Measurements from ENCODE around the gene DGLUCY.
"Not testable (repeated sequence)": the region's sequence is repeated elsewhere in the genome, so short reads cannot be mapped to it uniquely, and the experiment has no call there.

Gene DGLUCY

DNA sequence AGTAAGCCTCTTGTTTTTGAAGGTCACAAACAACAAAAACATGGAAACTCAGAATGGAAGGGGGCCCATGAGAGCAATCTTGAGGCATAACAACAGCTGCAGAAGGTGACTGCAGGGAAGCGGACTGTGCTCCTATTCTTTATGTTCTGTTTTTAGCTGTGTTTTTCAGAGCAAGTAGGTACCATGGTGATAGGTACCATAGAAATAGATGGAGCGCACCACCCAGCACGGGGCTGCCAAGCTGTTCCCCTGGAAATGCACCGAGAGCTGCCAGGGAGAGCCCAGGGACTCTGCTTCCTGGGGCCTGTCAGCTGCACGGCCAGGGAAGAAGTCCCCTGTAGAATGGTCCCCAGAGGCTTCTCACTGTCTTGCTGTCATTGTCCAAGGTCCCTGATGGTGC, 32.8 kb downstream of the DGLUCY start:
- DNase-seq (ENCODE audit: low read depth) = no peak
- TF ChIP-seq CTCF (IDR thresholded peaks at IDR 0.05; ENCODE audit: insufficient read depth, low read depth, low read length, missing control alignments) = no peak
- no peak overlapping the region for H3K4me3 ChIP-seq (ENCODE audit: low read length)

DNA sequence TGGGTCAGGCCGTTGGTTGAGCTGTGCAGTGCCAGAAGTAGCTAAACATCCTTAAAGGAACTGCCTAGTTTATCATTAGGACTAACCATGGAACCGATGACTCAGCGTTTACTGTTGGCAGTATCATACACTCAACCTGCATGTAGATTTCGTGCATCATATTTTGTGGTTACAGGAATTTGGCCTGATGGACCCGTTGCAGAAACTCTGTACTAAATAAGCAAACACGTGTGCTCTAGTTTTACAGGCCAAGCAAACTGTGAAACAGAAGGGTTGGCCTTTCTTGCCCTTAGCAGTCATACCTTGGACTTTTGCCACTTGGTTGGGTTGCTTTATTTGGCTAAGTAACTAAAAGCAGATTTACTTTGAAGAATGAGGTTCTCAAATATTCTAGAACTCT, 35.6 kb downstream of the DGLUCY start:
- TF ChIP-seq CTCF (IDR thresholded peaks at IDR 0.05; ENCODE audit: insufficient read depth, low read depth, low read length, missing control alignments) = no peak
- no peak overlapping the region for H3K4me3 ChIP-seq (ENCODE audit: low read length)
- DNase-seq (ENCODE audit: low read depth) = peak; percentile 97

GRCh38 chr14:91152499-91152898, 38.6 kb downstream of the DGLUCY start:
- DNase-seq (ENCODE audit: low read depth) = no peak
- no peak overlapping the region for H3K4me3 ChIP-seq (ENCODE audit: low read length)
- TF ChIP-seq CTCF (IDR thresholded peaks at IDR 0.05; ENCODE audit: insufficient read depth, low read depth, low read length, missing control alignments) = no peak

- DNase-seq (ENCODE audit: low read depth) = peak; percentile 16
- no peak for TF ChIP-seq CTCF (IDR thresholded peaks at IDR 0.05; ENCODE audit: insufficient read depth, low read depth, low read length, missing control alignments)
- H3K4me3 ChIP-seq (ENCODE audit: low read length) = no peak overlapping the region
Measured at GRCh38 chr14:91153360-91153759, 39.5 kb downstream of the DGLUCY start.

GRCh38 chr14:91154851-91155625, 41.2 kb downstream of the DGLUCY start:
- H3K4me3 ChIP-seq (ENCODE audit: low read length) = no peak overlapping the region
- no peak for TF ChIP-seq CTCF (IDR thresholded peaks at IDR 0.05; ENCODE audit: insufficient read depth, low read depth, low read length, missing control alignments)
- DNase-seq (ENCODE audit: low read depth) = peak; percentile 74

- no peak for TF ChIP-seq CTCF (IDR thresholded peaks at IDR 0.05; ENCODE audit: insufficient read depth, low read depth, low read length, missing control alignments)
- no peak overlapping the region for H3K4me3 ChIP-seq (ENCODE audit: low read length)
- no peak for DNase-seq (ENCODE audit: low read depth)
Measured at GRCh38 chr14:91155626-91156089, 41.8 kb downstream of the DGLUCY start.

- not testable (repeated sequence) for DNase-seq (ENCODE audit: low read depth); H3K4me3 ChIP-seq (ENCODE audit: low read length)
Measured at GRCh38 chr14:91156142-91156666, 42.3 kb downstream of the DGLUCY start.

GRCh38 chr14:91156877-91157276, 43.0 kb downstream of the DGLUCY start:
- not testable (repeated sequence) for DNase-seq (ENCODE audit: low read depth)

More at GRCh38 chr14:91156877-91157276, 43.0 kb downstream of the DGLUCY start:
- H3K4me3 ChIP-seq (ENCODE audit: low read length) = not testable (repeated sequence)

Data from epithelial cell of esophagus (primary cell).